Umbilical cord (tissue), 2 donors: ENCODE results near the gene SLF2. TPM values are rescaled to one million over a fixed set of nuclear protein-coding genes. Genes with fewer than 3 reads are reported as not detected.

Experiments used
- DNase-seq: peaks from one replicate; pipeline ENCODE4 v3.0.0-alpha.2; 2015; ENCODE audit warnings: low spot score
- total RNA-seq: library from RNA; depleted of rRNA; stranded (reverse); fragments of >200 nt; gene quantifications from one replicate; pipeline ENCODE4 v1.2.3, GENCODE V29; 2014; ENCODE audit warnings: low replicate concordance; ENCODE audit not compliant: insufficient read depth

Gene SLF2
- 59.7 TPM for total RNA-seq

- DNase-seq = peak; percentile 100
Observed at GRCh38 chr10:100912605-100913469, at the start of gene SLF2. TSS of gene SLF2 (plus strand) at chr10:100912963. CDS start at chr10:100913111, 148 bp downstream.

GRCh38 chr10:100863433-100863832, 49.3 kb upstream of the SLF2 start:
- no peak for DNase-seq

GRCh38 chr10:100864036-100864885, 48.5 kb upstream of the SLF2 start:
- DNase-seq = no peak

GRCh38 chr10:100864978-100865377, 47.8 kb upstream of the SLF2 start:
- no peak for DNase-seq

- no peak for DNase-seq
Observed at GRCh38 chr10:100866010-100866409, 46.8 kb upstream of the SLF2 start.

GRCh38 chr10:100866575-100867098, 46.1 kb upstream of the SLF2 start:
- DNase-seq = no peak

GRCh38 chr10:100867261-100867963, 45.4 kb upstream of the SLF2 start:
- DNase-seq = no peak

- DNase-seq = no peak
Observed at GRCh38 chr10:100868382-100868781, 44.4 kb upstream of the SLF2 start.

- no peak for DNase-seq
Observed at GRCh38 chr10:100869399-100869798, 43.4 kb upstream of the SLF2 start.

GRCh38 chr10:100872034-100872791, 40.5 kb upstream of the SLF2 start:
- no peak for DNase-seq

- DNase-seq = peak; percentile 74
Observed at GRCh38 chr10:100873146-100873826, 39.5 kb upstream of the SLF2 start.

GRCh38 chr10:100873827-100874326, 38.9 kb upstream of the SLF2 start:
- no peak for DNase-seq

- DNase-seq = no peak
Observed at GRCh38 chr10:100874702-100875483, 37.9 kb upstream of the SLF2 start.

- no peak for DNase-seq
Observed at GRCh38 chr10:100875484-100876166, 37.1 kb upstream of the SLF2 start.

GRCh38 chr10:100876585-100877460, 35.9 kb upstream of the SLF2 start:
- no peak for DNase-seq

GRCh38 chr10:100877461-100877850, 35.3 kb upstream of the SLF2 start:
- DNase-seq = no peak

GRCh38 chr10:100878291-100878910, 34.4 kb upstream of the SLF2 start:
- peak; percentile 75 for DNase-seq
